ENCODE measurements around the gene MCRIP2.

DNA sequence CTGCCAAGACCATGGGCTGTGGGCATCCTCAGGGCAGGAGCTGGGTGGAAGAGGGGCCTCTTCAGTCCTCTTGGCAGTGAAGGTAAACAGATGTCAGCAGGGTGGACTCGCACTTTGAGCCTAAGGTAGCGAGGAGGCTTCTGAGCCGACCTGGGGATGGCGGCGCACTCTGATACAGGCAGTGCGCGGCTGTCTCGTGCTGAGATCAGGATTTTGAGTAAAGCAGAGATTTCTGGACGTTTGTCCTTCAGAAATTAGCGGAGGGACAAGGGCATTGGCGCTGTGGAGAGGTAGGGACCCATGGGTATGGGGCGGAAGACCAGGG is 44.9 kb upstream of the MCRIP2 start:
- TF ChIP-seq, protein P1, sequence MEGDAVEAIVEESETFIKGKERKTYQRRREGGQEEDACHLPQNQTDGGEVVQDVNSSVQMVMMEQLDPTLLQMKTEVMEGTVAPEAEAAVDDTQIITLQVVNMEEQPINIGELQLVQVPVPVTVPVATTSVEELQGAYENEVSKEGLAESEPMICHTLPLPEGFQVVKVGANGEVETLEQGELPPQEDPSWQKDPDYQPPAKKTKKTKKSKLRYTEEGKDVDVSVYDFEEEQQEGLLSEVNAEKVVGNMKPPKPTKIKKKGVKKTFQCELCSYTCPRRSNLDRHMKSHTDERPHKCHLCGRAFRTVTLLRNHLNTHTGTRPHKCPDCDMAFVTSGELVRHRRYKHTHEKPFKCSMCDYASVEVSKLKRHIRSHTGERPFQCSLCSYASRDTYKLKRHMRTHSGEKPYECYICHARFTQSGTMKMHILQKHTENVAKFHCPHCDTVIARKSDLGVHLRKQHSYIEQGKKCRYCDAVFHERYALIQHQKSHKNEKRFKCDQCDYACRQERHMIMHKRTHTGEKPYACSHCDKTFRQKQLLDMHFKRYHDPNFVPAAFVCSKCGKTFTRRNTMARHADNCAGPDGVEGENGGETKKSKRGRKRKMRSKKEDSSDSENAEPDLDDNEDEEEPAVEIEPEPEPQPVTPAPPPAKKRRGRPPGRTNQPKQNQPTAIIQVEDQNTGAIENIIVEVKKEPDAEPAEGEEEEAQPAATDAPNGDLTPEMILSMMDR (IDR thresholded peaks at IDR 0.05; ENCODE audit: insufficient read depth, low read depth, low read length): no peak
- TF ChIP-seq EZH2 (IDR thresholded peaks at IDR 0.05; ENCODE audit: insufficient read depth, low read length): no peak

All from astrocyte (in vitro differentiated cells and primary cell).